Smooth muscle cell (in vitro differentiated cells): ENCODE results near the gene CSRP3. TPM values are rescaled to one million over a fixed set of nuclear protein-coding genes. Genes with fewer than 3 reads are reported as not detected.

ENCODE experiments used
- DNase-seq: peaks from one replicate; lab custom pipeline; 2025; ENCODE audit not compliant: unreplicated experiment; lab: John Stamatoyannopoulos, UW
- H2AFZ ChIP-seq: fragments of 200-600 bp; sonication (generic); 2 replicates; pipeline ENCODE4 v1.6.0; 2016; ENCODE audit warnings: antibody characterized with exemption, low read depth, mild to moderate bottlenecking
- H3F3A ChIP-seq: fragments of 200-600 bp; sonication (generic); 2 replicates; pipeline ENCODE4 v1.6.0; 2017; ENCODE audit warnings: antibody characterized with exemption, low read depth
- H3K27ac ChIP-seq: fragments of 200-600 bp; sonication (generic); 2 replicates; pipeline ENCODE4 v1.5.1; 2016; ENCODE audit warnings: low read depth, mild to moderate bottlenecking
- H3K27me3 ChIP-seq: fragments of 200-600 bp; sonication (generic); 2 replicates; pipeline ENCODE4 v1.6.1; 2016; ENCODE audit warnings: low read depth, mild to moderate bottlenecking
- H3K36me3 ChIP-seq: fragments of 200-600 bp; sonication (generic); 2 replicates; pipeline ENCODE4 v1.5.1; 2016; ENCODE audit warnings: low read depth
- H3K4me1 ChIP-seq: fragments of 200-600 bp; sonication (generic); 2 replicates; pipeline ENCODE4 v1.5.1; 2016; ENCODE audit warnings: low read depth
- H3K4me2 ChIP-seq: fragments of 200-600 bp; sonication (generic); 2 replicates; pipeline ENCODE4 v1.6.0; 2016; ENCODE audit warnings: mild to moderate bottlenecking
- H3K4me3 ChIP-seq: fragments of 200-600 bp; sonication (generic); 2 replicates; pipeline ENCODE4 v1.5.1; 2016; ENCODE audit warnings: mild to moderate bottlenecking
- H3K79me2 ChIP-seq: fragments of 200-600 bp; sonication (generic); 2 replicates; pipeline ENCODE4 v1.6.0; 2016; ENCODE audit warnings: low read depth, mild to moderate bottlenecking
- H3K9ac ChIP-seq: fragments of 200-600 bp; sonication (generic); 2 replicates; pipeline ENCODE4 v1.6.0; 2016; ENCODE audit warnings: low read depth
- H3K9me3 ChIP-seq: fragments of 200-600 bp; sonication (generic); replicated peaks from 2 replicates; pipeline ENCODE4 v1.5.1; 2016; ENCODE audit warnings: low read depth
- H4K20me1 ChIP-seq: fragments of 200-600 bp; sonication (generic); 2 replicates; pipeline ENCODE4 v1.6.0; 2016; ENCODE audit warnings: low read depth
- CTCF ChIP-seq: fragments of 200-600 bp; sonication (generic); IDR thresholded peaks from 2 replicates; pipeline ENCODE4 v1.5.1; 2017; ENCODE audit warnings: borderline replicate concordance, mild to moderate bottlenecking, antibody characterized with exemption; ENCODE audit not compliant: insufficient read depth, poor library complexity, severe bottlenecking
- WGBS: methylation state at CpG from one replicate; pipeline ENCODE4 v1.1.7; 2016; ENCODE audit warnings: low lambda C conversion rate; 5-methylcytosine and 5-hydroxymethylcytosine counted together
- polyA plus RNA-seq: library from polyadenylated mRNA; unstranded; fragments of >200 nt; fragmentation: Nextera tagmentation; extraction: Ambion mirVana; gene quantifications from 2 replicates; pipeline ENCODE4 v1.2.1, GENCODE V29; 2016
- total RNA-seq: library from RNA; depleted of rRNA; stranded (reverse); fragments of >200 nt; gene quantifications from 2 replicates; pipeline ENCODE4 v1.2.3, GENCODE V29; 2014

The CSRP3 gene
- total and polyA plus RNA-seq, 2 experiments from 2014 or later: not detected

- Histone ChIP-seq H3K27me3 (peaks cover 10% of the 10 kb centered on the region), H3K4me2 (no peak overlapping the region), H3K27ac (no peak overlapping the region), H3K36me3 (no peaks in the 10 kb centered on the region), H4K20me1 (no peaks in the 10 kb centered on the region), H3K4me3 (no peak overlapping the region), H3F3A (no peaks in the 10 kb centered on the region), H3K4me1 (no peaks in the 10 kb centered on the region), H3K9me3 (no peaks in the 10 kb centered on the region), H3K79me2 (no peaks in the 10 kb centered on the region), H3K9ac (no peak overlapping the region), H2AFZ (no peak overlapping the region)
- TF ChIP-seq CTCF: no peak
- WGBS: 97% methylated on average over 3 of the region's 3 CpGs
- no peak for DNase-seq
Measured at GRCh38 chr11:19218216-19218615, 16.4 kb upstream of the CSRP3 start.

GRCh38 chr11:19216709-19217374 is 15.1 kb upstream of the CSRP3 start:
- no peak overlapping the region for H3K4me2 ChIP-seq
- 53% methylated on average over 3 of the region's 3 CpGs for WGBS

DNA sequence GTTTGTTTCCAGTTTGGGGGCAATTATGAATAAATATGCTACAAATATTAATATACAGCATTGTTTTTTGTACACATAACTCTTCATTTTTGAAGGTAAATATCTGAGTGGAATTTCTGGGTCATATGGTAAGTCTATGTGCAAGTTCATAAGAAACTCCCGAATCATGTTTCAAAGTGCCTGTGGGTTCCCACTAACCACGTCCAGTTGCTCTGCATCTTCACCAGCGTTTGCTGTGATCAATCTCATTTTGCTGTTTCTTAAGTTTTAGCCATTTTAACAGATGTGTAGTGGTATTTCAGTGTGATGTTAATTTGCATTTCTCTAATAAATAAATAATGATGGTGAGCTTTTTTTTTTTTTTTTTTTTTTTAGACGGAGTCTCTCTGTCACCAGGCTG is 14.2 kb upstream of the CSRP3 start:
- no peaks in the 10 kb centered on the region for H3K9me3 ChIP-seq
- no peaks in the 10 kb centered on the region for H3K36me3 ChIP-seq
- H3K9ac ChIP-seq: no peak overlapping the region
- no peaks in the 10 kb centered on the region for H4K20me1 ChIP-seq
- DNase-seq: no peak
- no peak overlapping the region for H3K4me2 ChIP-seq
- H3K27ac ChIP-seq: no peak overlapping the region
- H3F3A ChIP-seq: no peaks in the 10 kb centered on the region
- WGBS: 83% methylated on average over 4 of the region's 4 CpGs
- H3K4me3 ChIP-seq: no peak overlapping the region
- peaks cover 10% of the 10 kb centered on the region for H3K27me3 ChIP-seq
- no peaks in the 10 kb centered on the region for H3K4me1 ChIP-seq
- H3K79me2 ChIP-seq: no peaks in the 10 kb centered on the region
- no peak for TF ChIP-seq CTCF
- H2AFZ ChIP-seq: no peak overlapping the region

More at GRCh38 chr11:19216709-19217374, 15.1 kb upstream of the CSRP3 start:
- Histone ChIP-seq H3K27me3 (peaks cover 10% of the 10 kb centered on the region), H3K36me3 (no peaks in the 10 kb centered on the region), H3F3A (no peaks in the 10 kb centered on the region), H3K9me3 (no peaks in the 10 kb centered on the region), H3K79me2 (no peaks in the 10 kb centered on the region), H3K9ac (no peak overlapping the region), H4K20me1 (no peaks in the 10 kb centered on the region), H2AFZ (no peak overlapping the region), H3K27ac (no peak overlapping the region), H3K4me1 (no peaks in the 10 kb centered on the region), H3K4me3 (no peak overlapping the region)
- no peak for TF ChIP-seq CTCF
- DNase-seq: no peak

DNA sequence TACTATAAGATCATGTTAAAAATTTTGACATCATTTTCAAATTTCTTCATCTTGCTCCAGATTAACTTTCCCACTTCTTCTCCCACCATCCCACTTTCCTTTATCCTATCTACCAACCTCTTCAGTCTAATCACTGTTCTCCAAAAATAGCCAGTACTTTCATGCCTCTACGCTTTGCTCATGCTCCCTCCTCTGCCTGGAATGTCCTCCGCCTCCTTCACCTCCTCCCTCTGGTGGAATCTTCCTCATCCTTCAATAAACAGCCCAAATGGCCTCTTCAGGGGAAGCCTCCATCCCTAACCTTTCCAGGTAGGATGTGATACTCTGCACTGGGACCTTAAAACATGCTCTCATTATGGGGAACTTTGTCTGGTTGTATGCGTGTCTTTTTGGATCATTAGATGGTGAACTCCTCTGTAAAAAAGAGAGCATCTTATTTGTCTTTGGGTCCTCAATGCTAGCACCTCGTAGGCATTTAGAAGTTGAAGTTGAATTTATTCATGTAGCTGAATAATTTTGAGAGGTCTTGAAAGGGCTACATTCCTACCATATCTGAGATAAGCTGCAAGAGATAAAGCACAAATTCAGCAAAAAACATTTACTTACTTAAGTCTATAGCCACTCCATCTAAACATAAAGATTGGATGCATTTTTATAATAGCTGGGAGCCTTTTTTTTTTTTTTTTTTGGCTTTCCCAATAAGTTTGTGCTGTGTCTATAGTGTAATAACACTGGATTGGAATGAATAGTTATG is 8.0 kb upstream of the CSRP3 start:
- no peak for TF ChIP-seq CTCF
- Histone ChIP-seq H2AFZ (no peak overlapping the region), H3K9ac (no peak overlapping the region), H3K79me2 (no peaks in the 10 kb centered on the region), H3K4me2 (no peak overlapping the region), H3K4me3 (no peak overlapping the region), H3F3A (no peaks in the 10 kb centered on the region), H3K27ac (no peak overlapping the region), H3K27me3 (peaks cover 10% of the 10 kb centered on the region), H3K4me1 (peaks cover 10% of the 10 kb centered on the region), H3K9me3 (no peaks in the 10 kb centered on the region), H3K36me3 (no peaks in the 10 kb centered on the region), H4K20me1 (no peaks in the 10 kb centered on the region)
- DNase-seq: no peak
- 69% methylated on average over 4 of the region's 4 CpGs for WGBS
